ENCODE results near the gene EMC9. TPM values are rescaled to one million over a fixed set of nuclear protein-coding genes. Genes with fewer than 3 reads are reported as not detected.

EMC9 gene
- total and polyA plus RNA-seq, 10 of the 15 experiments (the other 5 are each of a cell fraction or from before 2014, with no cell fraction given) = 15.3 to 60.5 (median 30.3) TPM

DNA sequence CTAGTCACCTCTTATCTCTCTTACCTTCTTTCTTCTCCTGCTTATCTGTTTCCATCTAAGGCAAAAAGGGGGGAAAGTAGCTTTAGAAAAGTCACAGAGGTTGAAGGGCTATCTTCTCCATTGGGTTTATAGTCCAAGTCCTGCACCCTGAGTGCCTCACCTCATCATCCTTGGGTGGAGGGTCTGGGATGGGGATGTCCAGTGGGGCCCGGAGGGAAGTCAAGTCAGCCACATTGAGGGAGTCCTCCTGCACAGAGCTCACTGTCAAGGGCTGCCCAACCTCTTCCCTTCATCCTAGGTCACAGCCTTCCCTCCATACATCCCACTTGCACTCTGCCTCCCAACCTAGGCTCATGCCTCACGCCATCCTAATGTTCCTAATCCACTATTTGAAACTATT, 3.8 kb upstream of the EMC9 start:
- peak overlapping the region; percentile 88 for H3K9ac ChIP-seq (ENCODE audit: control insufficient read depth, insufficient read depth, low read length)
- intact Hi-C loops (cut with micrococcal nuclease; ENCODE audit: unreplicated experiment) = loop anchor here (5.0 kb wide), 1 partner anchor 152 kb away; the partner anchor contains the start of genes DHRS1 and NOP9
- in situ Hi-C loops (cut with MboI) = no loop called here
- H3K4me3 ChIP-seq = peak overlapping the region; percentile 82
- ATAC-seq (no peak), DNase-seq (ENCODE audit: low read depth, low spot score) (no peak), FAIRE-seq (no peak)
- RAD21 ChIA-PET (ENCODE audit: unreplicated experiment) = interaction anchor here (0.9 to 3.9 kb wide), 6 partner anchors 8 to 83 kb away, joined by 3 to 37 read pairs (median 28); partner anchors contain the start of genes DCAF11, IRF9, NRL and PCK2
- H3K36me3 ChIP-seq (ENCODE audit: control insufficient read depth in 2 of 2, insufficient read depth in 2 of 2, low read length in 1 of 2) = peaks cover 7 to 35% of the 10 kb centered on the region in 2 experiments
- SMC1A ChIA-PET (ENCODE audit: uncharacterized antibody, unreplicated experiment) = interaction anchor here (0.9 to 4.8 kb wide), 9 partner anchors 9 to 97 kb away, joined by 3 to 54 read pairs (median 18); partner anchors contain the start of genes DCAF11, IRF9, NRL and PCK2
- POLR2A ChIA-PET = interaction anchor here (0.5 to 5.8 kb wide), 12 partner anchors 9 to 176 kb away, joined by 3 to 99 read pairs (median 18); partner anchors contain the start of genes CHMP4A, DCAF11, IPO4 and IRF9
- H3K4me1 ChIP-seq (ENCODE audit: control insufficient read depth, insufficient read depth, low read length) = peaks cover 14% of the 10 kb centered on the region
- H3K27me3 ChIP-seq (replicated peaks in 1 of 2; ENCODE audit: control insufficient read depth in 2 of 2, insufficient read depth in 2 of 2, low read length in 1 of 2) = no peaks in the 10 kb centered on the region
- no peak overlapping the region for H2AFZ ChIP-seq (ENCODE audit: control insufficient read depth, low read depth, low read length)
- peak overlapping the region; percentile 94 for H3K27ac ChIP-seq (ENCODE audit: control insufficient read depth, insufficient read depth)
- CTCF ChIA-PET = interaction anchor here (1.1 to 8.2 kb wide), 11 partner anchors 16 to 287 kb away, joined by 3 to 63 read pairs (median 6); partner anchors contain the start of genes CHMP4A, CIDEB, DCAF11 and IRF9
- no TSS peak for BruUV-seq (replicated peaks)
- no peaks in the 10 kb centered on the region for H4K20me1 ChIP-seq (ENCODE audit: control insufficient read depth, insufficient read depth)
- no peaks in the 10 kb centered on the region for H3K9me3 ChIP-seq (replicated peaks; ENCODE audit: control insufficient read depth, insufficient read depth, low read length)
- 68% methylated on average over 2 of the region's 2 CpGs for WGBS (ENCODE audit: insufficient coverage, insufficient replicate concordance, low lambda C conversion rate, missing lambda C conversion rate)
- peaks cover 70% of the 10 kb centered on the region for H3K79me2 ChIP-seq (ENCODE audit: control insufficient read depth, insufficient read depth, low read length)
- H3K4me2 ChIP-seq (ENCODE audit: control insufficient read depth, insufficient read depth) = peak overlapping the region; percentile 88
- TF ChIP-seq ASH2L (IDR thresholded peaks at IDR 0.05; ENCODE audit: borderline replicate concordance, low read depth) (no peak), STAT3 (IDR thresholded peaks at IDR 0.05; ENCODE audit: low read depth, low read length) (no peak), STAT1 (conservative IDR thresholded peaks at IDR 0.05) (no peak), IKZF1 (conservative IDR thresholded peaks at IDR 0.05) (no peak), MYC (IDR thresholded peaks at IDR 0.05; ENCODE audit: insufficient read depth, insufficient read length, insufficient replicate concordance, low read length, severe bottlenecking) (no peak), CHD1 (IDR thresholded peaks at IDR 0.05; ENCODE audit: low read depth, low read length) (no peak), ZSCAN29 (IDR thresholded peaks at IDR 0.05) (no peak), EED (IDR thresholded peaks at IDR 0.05; ENCODE audit: low read depth) (no peak), CREM (IDR thresholded peaks at IDR 0.05; ENCODE audit: low read depth) (no peak), RCOR1 (conservative IDR thresholded peaks at IDR 0.05; ENCODE audit: low read depth, low read length) (no peak)
- TF ChIP-seq, protein P1, sequence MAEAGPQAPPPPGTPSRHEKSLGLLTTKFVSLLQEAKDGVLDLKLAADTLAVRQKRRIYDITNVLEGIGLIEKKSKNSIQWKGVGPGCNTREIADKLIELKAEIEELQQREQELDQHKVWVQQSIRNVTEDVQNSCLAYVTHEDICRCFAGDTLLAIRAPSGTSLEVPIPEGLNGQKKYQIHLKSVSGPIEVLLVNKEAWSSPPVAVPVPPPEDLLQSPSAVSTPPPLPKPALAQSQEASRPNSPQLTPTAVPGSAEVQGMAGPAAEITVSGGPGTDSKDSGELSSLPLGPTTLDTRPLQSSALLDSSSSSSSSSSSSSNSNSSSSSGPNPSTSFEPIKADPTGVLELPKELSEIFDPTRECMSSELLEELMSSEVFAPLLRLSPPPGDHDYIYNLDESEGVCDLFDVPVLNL (IDR thresholded peaks at IDR 0.05; ENCODE audit: low read depth, low read length) = no peak
- TF ChIP-seq, protein P2, sequence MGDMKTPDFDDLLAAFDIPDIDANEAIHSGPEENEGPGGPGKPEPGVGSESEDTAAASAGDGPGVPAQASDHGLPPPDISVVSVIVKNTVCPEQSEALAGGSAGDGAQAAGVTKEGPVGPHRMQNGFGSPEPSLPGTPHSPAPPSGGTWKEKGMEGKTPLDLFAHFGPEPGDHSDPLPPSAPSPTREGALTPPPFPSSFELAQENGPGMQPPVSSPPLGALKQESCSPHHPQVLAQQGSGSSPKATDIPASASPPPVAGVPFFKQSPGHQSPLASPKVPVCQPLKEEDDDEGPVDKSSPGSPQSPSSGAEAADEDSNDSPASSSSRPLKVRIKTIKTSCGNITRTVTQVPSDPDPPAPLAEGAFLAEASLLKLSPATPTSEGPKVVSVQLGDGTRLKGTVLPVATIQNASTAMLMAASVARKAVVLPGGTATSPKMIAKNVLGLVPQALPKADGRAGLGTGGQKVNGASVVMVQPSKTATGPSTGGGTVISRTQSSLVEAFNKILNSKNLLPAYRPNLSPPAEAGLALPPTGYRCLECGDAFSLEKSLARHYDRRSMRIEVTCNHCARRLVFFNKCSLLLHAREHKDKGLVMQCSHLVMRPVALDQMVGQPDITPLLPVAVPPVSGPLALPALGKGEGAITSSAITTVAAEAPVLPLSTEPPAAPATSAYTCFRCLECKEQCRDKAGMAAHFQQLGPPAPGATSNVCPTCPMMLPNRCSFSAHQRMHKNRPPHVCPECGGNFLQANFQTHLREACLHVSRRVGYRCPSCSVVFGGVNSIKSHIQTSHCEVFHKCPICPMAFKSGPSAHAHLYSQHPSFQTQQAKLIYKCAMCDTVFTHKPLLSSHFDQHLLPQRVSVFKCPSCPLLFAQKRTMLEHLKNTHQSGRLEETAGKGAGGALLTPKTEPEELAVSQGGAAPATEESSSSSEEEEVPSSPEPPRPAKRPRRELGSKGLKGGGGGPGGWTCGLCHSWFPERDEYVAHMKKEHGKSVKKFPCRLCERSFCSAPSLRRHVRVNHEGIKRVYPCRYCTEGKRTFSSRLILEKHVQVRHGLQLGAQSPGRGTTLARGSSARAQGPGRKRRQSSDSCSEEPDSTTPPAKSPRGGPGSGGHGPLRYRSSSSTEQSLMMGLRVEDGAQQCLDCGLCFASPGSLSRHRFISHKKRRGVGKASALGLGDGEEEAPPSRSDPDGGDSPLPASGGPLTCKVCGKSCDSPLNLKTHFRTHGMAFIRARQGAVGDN (IDR thresholded peaks at IDR 0.05) = no peak
- TF ChIP-seq, protein P3, sequence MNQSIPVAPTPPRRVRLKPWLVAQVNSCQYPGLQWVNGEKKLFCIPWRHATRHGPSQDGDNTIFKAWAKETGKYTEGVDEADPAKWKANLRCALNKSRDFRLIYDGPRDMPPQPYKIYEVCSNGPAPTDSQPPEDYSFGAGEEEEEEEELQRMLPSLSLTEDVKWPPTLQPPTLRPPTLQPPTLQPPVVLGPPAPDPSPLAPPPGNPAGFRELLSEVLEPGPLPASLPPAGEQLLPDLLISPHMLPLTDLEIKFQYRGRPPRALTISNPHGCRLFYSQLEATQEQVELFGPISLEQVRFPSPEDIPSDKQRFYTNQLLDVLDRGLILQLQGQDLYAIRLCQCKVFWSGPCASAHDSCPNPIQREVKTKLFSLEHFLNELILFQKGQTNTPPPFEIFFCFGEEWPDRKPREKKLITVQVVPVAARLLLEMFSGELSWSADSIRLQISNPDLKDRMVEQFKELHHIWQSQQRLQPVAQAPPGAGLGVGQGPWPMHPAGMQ (IDR thresholded peaks at IDR 0.05; ENCODE audit: borderline replicate concordance) = no peak
- TF ChIP-seq, protein P4, sequence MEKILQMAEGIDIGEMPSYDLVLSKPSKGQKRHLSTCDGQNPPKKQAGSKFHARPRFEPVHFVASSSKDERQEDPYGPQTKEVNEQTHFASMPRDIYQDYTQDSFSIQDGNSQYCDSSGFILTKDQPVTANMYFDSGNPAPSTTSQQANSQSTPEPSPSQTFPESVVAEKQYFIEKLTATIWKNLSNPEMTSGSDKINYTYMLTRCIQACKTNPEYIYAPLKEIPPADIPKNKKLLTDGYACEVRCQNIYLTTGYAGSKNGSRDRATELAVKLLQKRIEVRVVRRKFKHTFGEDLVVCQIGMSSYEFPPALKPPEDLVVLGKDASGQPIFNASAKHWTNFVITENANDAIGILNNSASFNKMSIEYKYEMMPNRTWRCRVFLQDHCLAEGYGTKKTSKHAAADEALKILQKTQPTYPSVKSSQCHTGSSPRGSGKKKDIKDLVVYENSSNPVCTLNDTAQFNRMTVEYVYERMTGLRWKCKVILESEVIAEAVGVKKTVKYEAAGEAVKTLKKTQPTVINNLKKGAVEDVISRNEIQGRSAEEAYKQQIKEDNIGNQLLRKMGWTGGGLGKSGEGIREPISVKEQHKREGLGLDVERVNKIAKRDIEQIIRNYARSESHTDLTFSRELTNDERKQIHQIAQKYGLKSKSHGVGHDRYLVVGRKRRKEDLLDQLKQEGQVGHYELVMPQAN (conservative IDR thresholded peaks at IDR 0.05) = no peak
